HG02840 (cell line): ENCODE results near the gene COASY.
"Not testable (repeated sequence)": the region's sequence is repeated elsewhere in the genome, so short reads cannot be mapped to it uniquely, and the experiment has no call there.

Experiments used
- ATAC-seq: cut with Tn5 transposase; IDR thresholded peaks from one replicate; pipeline ENCODE4 v1.9.1; 2021; ENCODE audit warnings: mild to moderate bottlenecking, moderate library complexity, moderate number of reproducible peaks; ENCODE audit not compliant: unreplicated experiment, low FRiP score

The COASY gene

GRCh38 chr17:42548993-42549755 is 12.8 kb upstream of the COASY start:
- no peak for ATAC-seq

- ATAC-seq = not testable (repeated sequence)
These were observed 9.2 kb upstream of the COASY start, which contains the start of gene HSD17B1 for GRCh38 chr17:42552736-42553135. Gene HSD17B1 (plus strand): TSS chr17:42552923. CDS start chr17:42552934, 11 bp downstream.

- ATAC-seq = no peak
These were observed 8.7 kb upstream of the COASY start for GRCh38 chr17:42553161-42553818.

GRCh38 chr17:42553866-42554249 is 8.1 kb upstream of the COASY start:
- no peak for ATAC-seq

GRCh38 chr17:42554250-42555121 is 7.5 kb upstream of the COASY start:
- ATAC-seq = peak; percentile 67

GRCh38 chr17:42555122-42555622 is 6.8 kb upstream of the COASY start:
- ATAC-seq = no peak

- not testable (repeated sequence) for ATAC-seq
These were observed 5.9 kb upstream of the COASY start for GRCh38 chr17:42555961-42556617.

GRCh38 chr17:42559075-42559474 is 2.9 kb upstream of the COASY start:
- no peak for ATAC-seq

GRCh38 chr17:42560246-42560645 is 1.7 kb upstream of the COASY start:
- no peak for ATAC-seq

- ATAC-seq = peak; percentile 6
These were observed 617 bp downstream of the COASY start for GRCh38 chr17:42562388-42563142.

- ATAC-seq = no peak
These were observed 1.2 kb downstream of the COASY start for GRCh38 chr17:42563143-42563509.

GRCh38 chr17:42563543-42563942 is 1.6 kb downstream of the COASY start:
- ATAC-seq = no peak

- ATAC-seq = no peak
These were observed 2.0 kb downstream of the COASY start for GRCh38 chr17:42563950-42564349.

- ATAC-seq = no peak
These were observed 3.0 kb downstream of the COASY start for GRCh38 chr17:42564815-42565522.

- no peak for ATAC-seq
These were observed 3.7 kb downstream of the COASY start for GRCh38 chr17:42565523-42566214.

- ATAC-seq = no peak
These were observed 4.4 kb downstream of the COASY start for GRCh38 chr17:42566215-42566882.

GRCh38 chr17:42566883-42567573 is 5.1 kb downstream of the COASY start, which contains the start of gene MLX:
Gene MLX (plus strand): TSS chr17:42567100. CDS start chr17:42567125, 25 bp downstream.
- ATAC-seq = peak; percentile 63
